HEK293 (cell line): ENCODE measurements around the gene CCDC3.

ENCODE experiments used
- CTCF ChIA-PET: fragments of 350-600 bp; formaldehyde crosslinking; extraction: SDS; loops from one replicate; lab custom pipeline; 2021; ENCODE audit warnings: antibody characterized with exemption; lab: Yijun Ruan, JAX
- POLR2A ChIA-PET: fragments of 300-600 bp; formaldehyde crosslinking; extraction: SDS; loops from one replicate; lab custom pipeline; 2020; ENCODE audit warnings: antibody characterized with exemption, inconsistent platforms; lab: Yijun Ruan, JAX
- H3K27ac ChIP-seq: fragments of 200-500 bp; sonication (Bioruptor generic); 2 replicates; pipeline ENCODE4 v1.5.1; 2014; ENCODE audit warnings: low read depth, low read length, control low read depth, inconsistent platforms; ENCODE audit errors: extremely low read depth
- H3K36me3 ChIP-seq, 2 experiments: fragments of 200-500 bp in 1 of 2; sonication (Bioruptor generic) in 1 of 2; 1 replicate in 1 of 2; 2 replicates in 1 of 2; pipeline ENCODE4 v1.5.1; 2014 to 2017; ENCODE audit warnings: inconsistent platforms in 2 of 2, low read length in 2 of 2; ENCODE audit not compliant: control insufficient read depth in 2 of 2, insufficient read depth in 1 of 2
- H3K4me1 ChIP-seq: fragments of 200-500 bp; sonication (Bioruptor generic); 2 replicates; pipeline ENCODE4 v1.5.1; 2014; ENCODE audit warnings: mild to moderate bottlenecking, low read length, inconsistent platforms; ENCODE audit not compliant: control insufficient read depth, insufficient read depth
- H3K4me3 ChIP-seq: 2 replicates; pipeline ENCODE4 v1.5.1; 2011; ENCODE audit warnings: low read depth, mild to moderate bottlenecking, control low read depth, low read length, moderate library complexity
- H3K9me3 ChIP-seq: fragments of 200-500 bp; sonication (Bioruptor generic); 2 replicates; pipeline ENCODE4 v1.5.1; 2014; ENCODE audit warnings: low read depth, low read length, inconsistent platforms; ENCODE audit not compliant: control insufficient read depth, insufficient read depth
- BCL11A ChIP-seq: fragments of 450-650 bp; formaldehyde crosslinking; IDR thresholded peaks from 2 replicates; pipeline ENCODE4 v1.5.1; 2016; ENCODE audit warnings: low read depth, missing biosample characterization, missing genetic modification characterization
- EGR2 ChIP-seq: fragments of 450-650 bp; formaldehyde crosslinking; IDR thresholded peaks from 2 replicates; pipeline ENCODE4 v1.5.1; 2016; ENCODE audit warnings: low read depth, missing biosample characterization, missing genetic modification characterization
- FEZF1 ChIP-seq: fragments of 450-650 bp; formaldehyde crosslinking; IDR thresholded peaks from 2 replicates; pipeline ENCODE4 v1.5.1; 2016; ENCODE audit warnings: missing biosample characterization, missing genetic modification characterization
- GLI2 ChIP-seq: fragments of 450-650 bp; formaldehyde crosslinking; IDR thresholded peaks from 2 replicates; pipeline ENCODE4; 2017; ENCODE audit warnings: missing biosample characterization, missing genetic modification characterization, low read depth, borderline replicate concordance
- SETDB1 ChIP-seq: IDR thresholded peaks from one replicate; pipeline ENCODE4 v1.6.1; 2017; ENCODE audit warnings: mild to moderate bottlenecking, low read length, moderate library complexity, mixed read lengths; ENCODE audit not compliant: insufficient read length
- ZBTB21 ChIP-seq: fragments of 450-650 bp; formaldehyde crosslinking; IDR thresholded peaks from 2 replicates; pipeline ENCODE4 v1.5.1; 2017; ENCODE audit warnings: missing biosample characterization, missing genetic modification characterization
- ZBTB7A ChIP-seq: fragments of 450-650 bp; formaldehyde crosslinking; IDR thresholded peaks from 2 replicates; pipeline ENCODE4 v1.5.1; 2016; ENCODE audit warnings: low read depth, missing biosample characterization, missing genetic modification characterization
- ZNF146 ChIP-seq: fragments of 450-650 bp; formaldehyde crosslinking; IDR thresholded peaks from 2 replicates; pipeline ENCODE4 v1.5.1; 2016; ENCODE audit warnings: missing biosample characterization, missing genetic modification characterization
- ZNF426 ChIP-seq: fragments of 450-650 bp; formaldehyde crosslinking; IDR thresholded peaks from 2 replicates; pipeline ENCODE4 v1.5.1; 2017; ENCODE audit warnings: missing biosample characterization, missing genetic modification characterization, mild to moderate bottlenecking, inconsistent platforms, moderate library complexity
- ZNF501 ChIP-seq: fragments of 450-650 bp; formaldehyde crosslinking; IDR thresholded peaks from 2 replicates; pipeline ENCODE4 v1.5.1; 2016; ENCODE audit warnings: missing biosample characterization, missing genetic modification characterization
- ZNF555 ChIP-seq: fragments of 450-650 bp; formaldehyde crosslinking; conservative IDR thresholded peaks from 2 replicates; pipeline ENCODE4 v1.5.1; 2017; ENCODE audit warnings: missing biosample characterization, mild to moderate bottlenecking, missing genetic modification characterization, inconsistent platforms
- ZNF558 ChIP-seq: fragments of 450-650 bp; formaldehyde crosslinking; IDR thresholded peaks from 2 replicates; pipeline ENCODE4 v1.5.1; 2016; ENCODE audit warnings: missing biosample characterization, missing genetic modification characterization
- ZNF596 ChIP-seq: fragments of 450-650 bp; IDR thresholded peaks from 2 replicates; pipeline ENCODE4 v1.5.0; 2018; ENCODE audit warnings: missing biosample characterization, mild to moderate bottlenecking, missing genetic modification characterization, moderate library complexity
- ZXDB ChIP-seq: fragments of 450-650 bp; formaldehyde crosslinking; IDR thresholded peaks from 2 replicates; pipeline ENCODE4 v1.5.1; 2016; ENCODE audit warnings: missing biosample characterization, missing genetic modification characterization
- TF ChIP-seq, protein P1 (sequence below): fragments of 450-650 bp; formaldehyde crosslinking; conservative IDR thresholded peaks from 2 replicates; pipeline ENCODE4 v1.5.1; 2016; ENCODE audit warnings: low read depth, missing biosample characterization, missing genetic modification characterization
- TF ChIP-seq, protein P2 (sequence below): fragments of 450-650 bp; formaldehyde crosslinking; IDR thresholded peaks from 2 replicates; pipeline ENCODE4 v1.5.1; 2016; ENCODE audit warnings: missing biosample characterization, missing genetic modification characterization
- TF ChIP-seq, protein P3 (sequence below): fragments of 450-650 bp; formaldehyde crosslinking; IDR thresholded peaks from 2 replicates; pipeline ENCODE4 v1.5.1; 2016; ENCODE audit warnings: missing biosample characterization, missing genetic modification characterization
- TF ChIP-seq, protein P4 (sequence below): sonication (generic); formaldehyde crosslinking; IDR thresholded peaks from 2 replicates; pipeline ENCODE4 v1.8.1; 2022; ENCODE audit warnings: mild to moderate bottlenecking, moderate library complexity, missing genetic modification reagents

The CCDC3 gene

DNA sequence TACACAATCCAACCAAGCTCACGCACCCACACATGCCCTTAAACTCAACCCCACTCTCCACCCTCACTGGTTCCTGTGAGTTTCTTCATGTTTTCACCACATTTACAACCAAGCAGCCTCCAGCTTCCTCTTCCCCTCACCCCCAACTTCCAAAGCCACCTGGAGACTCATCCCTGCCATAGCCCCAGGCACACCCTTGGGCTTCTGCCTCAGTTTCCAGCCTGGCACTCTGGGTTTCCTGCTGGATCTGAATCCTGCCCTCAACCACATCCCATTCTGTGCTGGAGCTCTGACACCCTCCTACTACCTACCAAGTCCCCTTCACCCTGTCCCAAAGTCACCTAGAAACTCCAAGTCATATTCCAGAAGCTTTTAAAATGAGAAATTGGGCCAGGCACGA is 29.4 kb downstream of the CCDC3 start:
- POLR2A ChIA-PET: no interaction called here
- CTCF ChIA-PET: interaction anchor here (0.6 kb wide), 1 partner anchor 19 kb away, joined by 3 read pairs; no protein-coding TSS in a partner anchor
- no peak for TF ChIP-seq ZBTB7A (tag by site-specific recombination)
- TF ChIP-seq ZNF146: no peak
- TF ChIP-seq, protein P1, sequence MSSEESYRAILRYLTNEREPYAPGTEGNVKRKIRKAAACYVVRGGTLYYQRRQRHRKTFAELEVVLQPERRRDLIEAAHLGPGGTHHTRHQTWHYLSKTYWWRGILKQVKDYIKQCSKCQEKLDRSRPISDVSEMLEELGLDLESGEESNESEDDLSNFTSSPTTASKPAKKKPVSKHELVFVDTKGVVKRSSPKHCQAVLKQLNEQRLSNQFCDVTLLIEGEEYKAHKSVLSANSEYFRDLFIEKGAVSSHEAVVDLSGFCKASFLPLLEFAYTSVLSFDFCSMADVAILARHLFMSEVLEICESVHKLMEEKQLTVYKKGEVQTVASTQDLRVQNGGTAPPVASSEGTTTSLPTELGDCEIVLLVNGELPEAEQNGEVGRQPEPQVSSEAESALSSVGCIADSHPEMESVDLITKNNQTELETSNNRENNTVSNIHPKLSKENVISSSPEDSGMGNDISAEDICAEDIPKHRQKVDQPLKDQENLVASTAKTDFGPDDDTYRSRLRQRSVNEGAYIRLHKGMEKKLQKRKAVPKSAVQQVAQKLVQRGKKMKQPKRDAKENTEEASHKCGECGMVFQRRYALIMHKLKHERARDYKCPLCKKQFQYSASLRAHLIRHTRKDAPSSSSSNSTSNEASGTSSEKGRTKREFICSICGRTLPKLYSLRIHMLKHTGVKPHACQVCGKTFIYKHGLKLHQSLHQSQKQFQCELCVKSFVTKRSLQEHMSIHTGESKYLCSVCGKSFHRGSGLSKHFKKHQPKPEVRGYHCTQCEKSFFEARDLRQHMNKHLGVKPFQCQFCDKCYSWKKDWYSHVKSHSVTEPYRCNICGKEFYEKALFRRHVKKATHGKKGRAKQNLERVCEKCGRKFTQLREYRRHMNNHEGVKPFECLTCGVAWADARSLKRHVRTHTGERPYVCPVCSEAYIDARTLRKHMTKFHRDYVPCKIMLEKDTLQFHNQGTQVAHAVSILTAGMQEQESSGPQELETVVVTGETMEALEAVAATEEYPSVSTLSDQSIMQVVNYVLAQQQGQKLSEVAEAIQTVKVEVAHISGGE: no peak
- peak; percentile 47; the same call in 1 of the 2 replicates for TF ChIP-seq EGR2 (tag by site-specific recombination)
- TF ChIP-seq ZNF501: no peak
- TF ChIP-seq, protein P2, sequence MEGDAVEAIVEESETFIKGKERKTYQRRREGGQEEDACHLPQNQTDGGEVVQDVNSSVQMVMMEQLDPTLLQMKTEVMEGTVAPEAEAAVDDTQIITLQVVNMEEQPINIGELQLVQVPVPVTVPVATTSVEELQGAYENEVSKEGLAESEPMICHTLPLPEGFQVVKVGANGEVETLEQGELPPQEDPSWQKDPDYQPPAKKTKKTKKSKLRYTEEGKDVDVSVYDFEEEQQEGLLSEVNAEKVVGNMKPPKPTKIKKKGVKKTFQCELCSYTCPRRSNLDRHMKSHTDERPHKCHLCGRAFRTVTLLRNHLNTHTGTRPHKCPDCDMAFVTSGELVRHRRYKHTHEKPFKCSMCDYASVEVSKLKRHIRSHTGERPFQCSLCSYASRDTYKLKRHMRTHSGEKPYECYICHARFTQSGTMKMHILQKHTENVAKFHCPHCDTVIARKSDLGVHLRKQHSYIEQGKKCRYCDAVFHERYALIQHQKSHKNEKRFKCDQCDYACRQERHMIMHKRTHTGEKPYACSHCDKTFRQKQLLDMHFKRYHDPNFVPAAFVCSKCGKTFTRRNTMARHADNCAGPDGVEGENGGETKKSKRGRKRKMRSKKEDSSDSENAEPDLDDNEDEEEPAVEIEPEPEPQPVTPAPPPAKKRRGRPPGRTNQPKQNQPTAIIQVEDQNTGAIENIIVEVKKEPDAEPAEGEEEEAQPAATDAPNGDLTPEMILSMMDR (tag by site-specific recombination): no peak
- TF ChIP-seq ZNF558 (tag by site-specific recombination): no peak
- no peak for TF ChIP-seq ZNF555 (tag by site-specific recombination)
- Histone ChIP-seq H3K36me3 (no peaks in the 10 kb centered on the region; a peak in 1 of 3 replicates), H3K27ac (no peak overlapping the region), H3K4me1 (no peaks in the 10 kb centered on the region), H3K9me3 (no peaks in the 10 kb centered on the region), H3K4me3 (no peak overlapping the region)

DNA sequence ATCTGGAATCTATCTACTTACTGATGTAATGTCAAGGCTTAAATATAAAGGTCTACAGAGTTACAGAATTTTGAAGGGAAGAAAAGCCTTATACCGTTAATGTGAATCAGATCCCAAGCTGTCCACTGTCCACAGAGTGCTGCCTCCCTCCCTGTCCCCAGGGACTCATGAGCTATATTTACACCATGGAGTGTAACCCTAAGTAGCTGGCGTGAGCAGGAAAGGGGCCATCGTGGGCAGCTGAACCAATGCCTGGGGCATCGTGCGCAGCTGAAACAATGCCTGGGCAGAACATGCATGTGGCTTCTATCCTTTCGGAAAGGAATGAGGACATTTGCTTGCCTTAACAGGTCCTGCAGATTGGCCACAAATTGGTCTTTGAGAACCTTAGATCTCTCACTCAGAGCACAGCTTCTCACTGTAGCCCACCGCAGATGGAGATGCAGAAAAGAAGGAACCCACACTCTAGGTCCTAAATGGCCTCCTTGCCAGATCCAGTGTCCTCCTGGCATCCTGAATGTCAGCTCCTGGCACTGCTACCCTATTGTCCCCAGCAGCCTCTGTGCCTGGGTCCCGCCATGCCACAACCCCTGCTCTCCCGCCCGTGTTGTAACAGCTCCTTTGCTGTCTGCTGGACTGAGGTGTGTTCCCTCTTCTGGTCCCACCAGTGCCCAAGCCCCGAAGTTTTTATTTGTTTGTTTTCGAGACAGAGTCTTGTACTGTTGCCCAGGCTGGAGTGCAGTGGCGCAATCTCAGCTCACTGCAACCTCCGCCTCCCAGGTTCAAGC is 30.3 kb downstream of the CCDC3 start:
- no peak overlapping the region for H3K4me3 ChIP-seq
- ChIA-PET POLR2A (interaction anchor here (0.5 kb wide), 1 partner anchor 67 kb away, joined by 4 read pairs; no protein-coding TSS in a partner anchor), CTCF (interaction anchor here (0.7 kb wide), 1 partner anchor 68 kb away, joined by 3 read pairs; no protein-coding TSS in a partner anchor)
- H3K36me3 ChIP-seq: no peaks in the 10 kb centered on the region; a peak in 1 of 3 replicates
- TF ChIP-seq, protein P3, sequence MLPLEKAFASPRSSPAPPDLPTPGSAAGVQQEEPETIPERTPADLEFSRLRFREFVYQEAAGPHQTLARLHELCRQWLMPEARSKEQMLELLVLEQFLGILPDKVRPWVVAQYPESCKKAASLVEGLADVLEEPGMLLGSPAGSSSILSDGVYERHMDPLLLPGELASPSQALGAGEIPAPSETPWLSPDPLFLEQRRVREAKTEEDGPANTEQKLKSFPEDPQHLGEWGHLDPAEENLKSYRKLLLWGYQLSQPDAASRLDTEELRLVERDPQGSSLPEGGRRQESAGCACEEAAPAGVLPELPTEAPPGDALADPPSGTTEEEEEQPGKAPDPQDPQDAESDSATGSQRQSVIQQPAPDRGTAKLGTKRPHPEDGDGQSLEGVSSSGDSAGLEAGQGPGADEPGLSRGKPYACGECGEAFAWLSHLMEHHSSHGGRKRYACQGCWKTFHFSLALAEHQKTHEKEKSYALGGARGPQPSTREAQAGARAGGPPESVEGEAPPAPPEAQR (tag by site-specific recombination): no peak
- TF ChIP-seq, protein P1: no peak
- no peak for TF ChIP-seq GLI2
- TF ChIP-seq SETDB1: no peak
- TF ChIP-seq FEZF1 (tag by site-specific recombination): no peak
- TF ChIP-seq ZNF426 (tag by site-specific recombination): no peak
- TF ChIP-seq ZBTB21 (tag by site-specific recombination): no peak
- TF ChIP-seq ZNF596 (tag by site-specific recombination): no peak
- TF ChIP-seq ZXDB (tag by site-specific recombination): no peak
- TF ChIP-seq BCL11A (tag by site-specific recombination): no peak
- TF ChIP-seq, protein P4, sequence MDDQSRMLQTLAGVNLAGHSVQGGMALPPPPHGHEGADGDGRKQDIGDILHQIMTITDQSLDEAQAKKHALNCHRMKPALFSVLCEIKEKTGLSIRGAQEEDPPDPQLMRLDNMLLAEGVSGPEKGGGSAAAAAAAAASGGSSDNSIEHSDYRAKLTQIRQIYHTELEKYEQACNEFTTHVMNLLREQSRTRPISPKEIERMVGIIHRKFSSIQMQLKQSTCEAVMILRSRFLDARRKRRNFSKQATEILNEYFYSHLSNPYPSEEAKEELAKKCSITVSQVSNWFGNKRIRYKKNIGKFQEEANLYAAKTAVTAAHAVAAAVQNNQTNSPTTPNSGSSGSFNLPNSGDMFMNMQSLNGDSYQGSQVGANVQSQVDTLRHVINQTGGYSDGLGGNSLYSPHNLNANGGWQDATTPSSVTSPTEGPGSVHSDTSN: no peak
- no peaks in the 10 kb centered on the region for H3K9me3 ChIP-seq
- H3K4me1 ChIP-seq: no peaks in the 10 kb centered on the region
- no peak overlapping the region for H3K27ac ChIP-seq
